GM23338 (cell line): ENCODE data around the gene FARS2.

Experiments used
- CREB1 ChIP-seq: fragments of 250-450 bp; sonication (Bioruptor Pico); IDR thresholded peaks from 2 replicates; pipeline ENCODE4 v1.5.0; 2020; ENCODE audit warnings: low read depth, mild to moderate bottlenecking, moderate library complexity
- CTCF ChIP-seq, 2 experiments: fragments of 200-600 bp in 1 of 2; sonication (generic) in 1 of 2; conservative IDR thresholded peaks; 2 replicates each; pipeline versions ENCODE4 v1.5.1 to v1.6.1; 2016 to 2017; ENCODE audit warnings: antibody characterized with exemption in 2 of 2, low read depth in 2 of 2, mild to moderate bottlenecking in 2 of 2, moderate library complexity in 1 of 2
- ETS1 ChIP-seq: IDR thresholded peaks from 2 replicates; pipeline ENCODE4 v1.6.1; 2016; ENCODE audit warnings: antibody characterized with exemption
- EZH2 ChIP-seq: fragments of 200-600 bp; sonication (generic); IDR thresholded peaks from one replicate; pipeline ENCODE4 v1.8.0; 2017; ENCODE audit warnings: antibody characterized with exemption, mild to moderate bottlenecking, low read depth; ENCODE audit not compliant: unreplicated experiment
- EZH2phosphoT487 ChIP-seq: fragments of 200-600 bp; sonication (generic); IDR thresholded peaks from one replicate; pipeline ENCODE4 v1.8.1; 2018; ENCODE audit warnings: antibody characterized with exemption; ENCODE audit not compliant: unreplicated experiment
- JUNB ChIP-seq: IDR thresholded peaks from one replicate; pipeline ENCODE4 v1.6.1; 2016; ENCODE audit warnings: antibody characterized with exemption; ENCODE audit not compliant: unreplicated experiment
- NANOG ChIP-seq: IDR thresholded peaks from 2 replicates; pipeline ENCODE4 v1.6.1; 2016; ENCODE audit warnings: antibody characterized with exemption, borderline replicate concordance
- POLR2AphosphoS5 ChIP-seq: IDR thresholded peaks from 2 replicates; pipeline ENCODE4 v1.6.1; 2016; ENCODE audit warnings: antibody characterized with exemption, low read depth
- REST ChIP-seq: IDR thresholded peaks from one replicate; pipeline ENCODE4 v1.6.1; 2018; ENCODE audit warnings: antibody characterized with exemption; ENCODE audit not compliant: unreplicated experiment
- STAT1 ChIP-seq: IDR thresholded peaks from one replicate; pipeline ENCODE4 v1.6.1; 2016; ENCODE audit warnings: antibody characterized with exemption; ENCODE audit not compliant: unreplicated experiment
- ZNF114 ChIP-seq: fragments of 250-450 bp; sonication (Bioruptor Pico); IDR thresholded peaks from 2 replicates; pipeline ENCODE4 v1.5.0; 2020; ENCODE audit warnings: mild to moderate bottlenecking, moderate library complexity
- ZNF331 ChIP-seq: fragments of 250-450 bp; sonication (Bioruptor Pico); IDR thresholded peaks from 2 replicates; pipeline ENCODE4 v1.5.0; 2020; ENCODE audit warnings: low read depth, mild to moderate bottlenecking, moderate library complexity

GRCh38 chr6:5729080-5729434 is 467.7 kb downstream of the FARS2 start:
- TF ChIP-seq CTCF (conservative IDR thresholded peaks at IDR 0.05; ENCODE audit: low read depth in 2 of 2), result no peak
- TF ChIP-seq ETS1, result no peak
- TF ChIP-seq POLR2AphosphoS5, result no peak
- TF ChIP-seq REST, result no peak
- TF ChIP-seq EZH2phosphoT487, result no peak
- no peak for TF ChIP-seq EZH2
- no peak for TF ChIP-seq JUNB
- TF ChIP-seq CREB1 (CRISPR knock-in tag), result no peak
- TF ChIP-seq STAT1, result no peak
- no peak for TF ChIP-seq ZNF114 (CRISPR knock-in tag)
- TF ChIP-seq ZNF331 (CRISPR knock-in tag), result no peak
- TF ChIP-seq NANOG, result no peak
